Stimulated activated naive CD8-positive, alpha-beta T cell treated with anti-CD3 and anti-CD28 coated beads, Interleukin-15, Interleukin-2, amounts not matched to agents 100 ng/mL and 50 ng/mL, for 24 hours (primary cell): ENCODE data around the gene SSX2IP.
"Not testable (repeated sequence)": the region's sequence is repeated elsewhere in the genome, so short reads cannot be mapped to it uniquely, and the experiment has no call there.

Source experiments
- H3K27ac Mint-ChIP-seq: one replicate; pipeline ENCODE4 v1.8.0; 2021; ENCODE audit warnings: mild to moderate bottlenecking, mixed read lengths
- H3K27me3 Mint-ChIP-seq: one replicate; pipeline ENCODE4 v1.8.0; 2021; ENCODE audit warnings: mixed read lengths
- H3K36me3 Mint-ChIP-seq: one replicate; pipeline ENCODE4 v1.8.0; 2021; ENCODE audit warnings: low read depth, mixed read lengths
- H3K4me1 Mint-ChIP-seq: one replicate; pipeline ENCODE4 v1.8.0; 2021; ENCODE audit warnings: low read depth, mixed read lengths
- H3K4me3 Mint-ChIP-seq: one replicate; pipeline ENCODE4 v1.8.0; 2021; ENCODE audit warnings: mild to moderate bottlenecking, mixed read lengths
- H3K9me3 Mint-ChIP-seq: one replicate; pipeline ENCODE4 v1.8.0; 2021; ENCODE audit warnings: mixed read lengths

SSX2IP gene, protein sequence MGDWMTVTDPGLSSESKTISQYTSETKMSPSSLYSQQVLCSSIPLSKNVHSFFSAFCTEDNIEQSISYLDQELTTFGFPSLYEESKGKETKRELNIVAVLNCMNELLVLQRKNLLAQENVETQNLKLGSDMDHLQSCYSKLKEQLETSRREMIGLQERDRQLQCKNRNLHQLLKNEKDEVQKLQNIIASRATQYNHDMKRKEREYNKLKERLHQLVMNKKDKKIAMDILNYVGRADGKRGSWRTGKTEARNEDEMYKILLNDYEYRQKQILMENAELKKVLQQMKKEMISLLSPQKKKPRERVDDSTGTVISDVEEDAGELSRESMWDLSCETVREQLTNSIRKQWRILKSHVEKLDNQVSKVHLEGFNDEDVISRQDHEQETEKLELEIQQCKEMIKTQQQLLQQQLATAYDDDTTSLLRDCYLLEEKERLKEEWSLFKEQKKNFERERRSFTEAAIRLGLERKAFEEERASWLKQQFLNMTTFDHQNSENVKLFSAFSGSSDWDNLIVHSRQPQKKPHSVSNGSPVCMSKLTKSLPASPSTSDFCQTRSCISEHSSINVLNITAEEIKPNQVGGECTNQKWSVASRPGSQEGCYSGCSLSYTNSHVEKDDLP

DNA sequence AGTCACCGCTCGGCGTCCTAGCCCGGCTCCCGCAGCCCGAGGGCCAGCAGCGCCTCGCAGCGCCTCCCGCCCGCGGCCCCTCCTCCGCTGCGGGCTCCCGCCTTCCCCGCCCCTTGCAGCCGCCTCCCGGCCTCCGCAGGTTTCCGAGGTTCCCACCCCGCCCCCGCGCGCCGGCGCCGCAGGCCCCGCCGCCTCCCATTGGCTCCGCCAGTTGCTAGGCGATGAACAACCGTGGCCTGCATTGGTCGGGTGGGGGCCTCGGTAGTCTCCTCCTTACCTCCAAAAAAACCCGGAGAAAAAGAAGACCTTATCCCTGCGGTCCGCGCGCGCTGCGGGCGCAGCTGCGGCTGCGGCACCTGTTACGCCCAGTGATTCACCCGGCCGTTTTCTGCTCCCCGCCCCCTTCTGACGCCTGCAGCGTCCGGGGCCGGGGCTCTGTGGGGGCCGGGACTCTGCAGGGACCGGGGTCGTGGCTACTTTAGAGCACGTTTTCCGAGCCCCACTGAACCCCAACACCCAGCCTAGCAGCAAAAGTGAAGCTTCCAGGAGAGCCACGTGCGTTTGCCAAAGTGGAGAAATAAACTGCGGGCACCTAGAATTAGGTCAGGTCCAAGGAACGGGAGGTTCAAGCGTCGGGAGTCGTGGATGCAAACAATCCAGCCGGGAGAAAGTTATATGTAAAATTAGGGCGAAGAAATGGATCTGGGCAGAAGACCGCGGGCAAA lies at the start of gene SSX2IP:
SSX2IP (minus strand) TSS at position 65 of the 725 bp plus-strand sequence. CDS start 19,242 bp downstream, outside the sequence.
- H3K4me1 Mint-ChIP-seq: peaks cover 67% of the 10 kb centered on the region
- H3K9me3 Mint-ChIP-seq: no peaks in the 10 kb centered on the region
- H3K4me3 Mint-ChIP-seq: peak within 1 kb of the TSS; percentile 94
- peak within 1 kb of the TSS; percentile 92 for H3K27ac Mint-ChIP-seq
- H3K27me3 Mint-ChIP-seq: no peaks in the 10 kb centered on the region
- no peaks in the 10 kb centered on the region for H3K36me3 Mint-ChIP-seq

DNA sequence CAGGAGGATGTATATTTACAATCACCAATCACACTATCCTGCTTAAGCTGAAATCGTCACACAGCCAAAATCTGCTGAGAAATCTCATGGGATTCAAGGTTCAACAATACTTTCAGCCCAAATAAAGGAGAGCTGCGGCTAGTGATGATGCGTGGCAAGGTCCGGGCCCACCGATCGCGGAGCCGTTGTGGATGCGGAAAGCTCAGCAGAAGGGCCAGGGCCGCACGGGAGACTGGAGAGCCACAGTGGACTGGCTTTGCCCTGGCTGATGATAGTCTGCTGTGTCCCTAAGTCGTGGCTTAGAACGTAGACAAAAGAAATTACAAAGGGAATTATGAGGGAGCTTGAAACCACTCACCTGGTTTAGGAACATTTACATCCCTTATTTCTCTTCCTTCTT lies 48.0 kb upstream of the SSX2IP start:
- peaks cover 16% of the 10 kb centered on the region for H3K4me1 Mint-ChIP-seq
- no peaks in the 10 kb centered on the region for H3K36me3 Mint-ChIP-seq
- no peaks in the 10 kb centered on the region for H3K9me3 Mint-ChIP-seq
- no peak overlapping the region for H3K4me3 Mint-ChIP-seq
- H3K27me3 Mint-ChIP-seq: peaks cover 10% of the 10 kb centered on the region
- no peak overlapping the region for H3K27ac Mint-ChIP-seq

DNA sequence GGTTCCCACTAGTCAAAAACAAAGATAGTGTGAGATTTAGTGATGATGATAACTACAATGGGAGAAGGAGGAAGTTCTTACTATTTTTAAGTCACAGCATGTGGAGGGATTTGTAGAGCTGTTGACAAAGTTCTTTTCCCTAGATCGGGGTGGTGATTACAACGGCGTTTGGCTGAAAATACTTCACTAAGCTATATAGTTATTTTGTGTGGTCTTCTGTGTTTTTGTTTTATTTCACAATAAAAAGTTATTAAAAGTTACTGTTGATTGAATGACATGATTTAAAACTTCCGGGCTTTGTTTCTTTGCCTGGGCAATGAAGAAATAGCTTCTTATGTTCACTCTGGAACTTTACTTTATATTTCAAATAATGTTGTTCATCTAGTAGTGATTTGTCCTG lies 47.3 kb upstream of the SSX2IP start:
- Mint-ChIP-seq H3K9me3 (no peaks in the 10 kb centered on the region), H3K27me3 (peaks cover 10% of the 10 kb centered on the region), H3K4me3 (no peak overlapping the region), H3K4me1 (peaks cover 11% of the 10 kb centered on the region), H3K27ac (no peak overlapping the region), H3K36me3 (no peaks in the 10 kb centered on the region)

DNA sequence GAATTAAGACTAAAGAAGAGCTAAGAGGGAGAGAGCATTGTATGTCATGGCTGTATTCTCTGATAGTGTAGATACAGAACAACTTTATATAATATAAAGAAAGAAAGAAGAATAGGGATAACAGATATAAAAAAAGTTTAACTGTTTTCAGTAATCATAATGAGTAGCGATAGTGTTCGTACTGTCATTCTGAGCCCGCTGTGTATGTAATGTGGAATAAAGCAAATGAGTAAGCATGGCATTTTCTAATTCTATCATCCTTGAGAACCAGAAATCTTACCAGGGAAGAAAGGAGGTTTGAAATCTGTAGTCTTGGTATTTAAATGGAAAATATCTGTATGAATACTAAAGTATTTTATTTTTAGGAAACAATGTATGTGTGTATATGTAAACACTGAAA lies 46.7 kb upstream of the SSX2IP start:
- no peak overlapping the region for H3K4me3 Mint-ChIP-seq
- H3K4me1 Mint-ChIP-seq: peaks cover 5% of the 10 kb centered on the region
- H3K9me3 Mint-ChIP-seq: no peaks in the 10 kb centered on the region
- peaks cover 10% of the 10 kb centered on the region for H3K27me3 Mint-ChIP-seq
- no peak overlapping the region for H3K27ac Mint-ChIP-seq
- H3K36me3 Mint-ChIP-seq: no peaks in the 10 kb centered on the region

DNA sequence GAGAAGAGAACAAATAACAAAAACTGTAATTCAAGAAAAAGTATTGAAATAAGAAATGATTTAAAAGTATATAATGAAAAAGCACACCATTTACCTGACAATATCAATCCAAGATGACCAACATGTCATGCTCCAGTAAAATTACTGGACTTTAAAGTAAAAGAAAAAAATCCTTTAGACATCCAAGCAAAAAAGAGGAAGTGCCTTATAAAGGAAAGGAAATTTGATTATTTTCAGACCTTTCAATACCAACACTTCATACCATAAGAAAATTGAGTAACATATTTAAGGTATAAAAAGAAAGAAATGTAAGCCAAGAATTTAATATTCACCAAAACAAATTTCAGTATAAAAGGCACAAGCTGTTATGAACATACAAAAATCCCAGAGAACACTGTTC lies 46.2 kb upstream of the SSX2IP start:
- H3K4me1 Mint-ChIP-seq: peaks cover 2% of the 10 kb centered on the region
- no peak overlapping the region for H3K4me3 Mint-ChIP-seq
- H3K27ac Mint-ChIP-seq: no peak overlapping the region
- H3K9me3 Mint-ChIP-seq: no peaks in the 10 kb centered on the region
- H3K27me3 Mint-ChIP-seq: peaks cover 14% of the 10 kb centered on the region
- no peaks in the 10 kb centered on the region for H3K36me3 Mint-ChIP-seq

DNA sequence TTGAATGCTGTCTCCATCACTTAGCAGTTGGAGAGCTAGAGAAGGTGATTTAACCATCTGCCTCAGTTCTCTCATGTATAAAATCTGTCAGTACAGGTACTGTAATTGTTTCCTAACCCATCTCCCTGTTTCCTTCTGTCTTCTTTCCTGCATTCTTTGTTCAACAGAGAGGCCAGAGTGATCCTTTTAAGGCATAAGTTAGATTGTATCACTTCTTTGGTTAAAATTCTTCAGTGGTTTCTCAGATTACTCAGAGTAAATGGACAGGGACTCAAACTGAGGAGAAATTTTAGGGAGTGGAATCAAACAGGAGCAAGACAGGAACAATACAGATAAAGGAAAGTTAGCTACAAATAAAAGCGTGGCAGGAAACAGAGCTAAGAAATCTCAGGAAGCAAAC lies 45.2 kb upstream of the SSX2IP start:
- Mint-ChIP-seq H3K4me1 (no peaks in the 10 kb centered on the region), H3K27ac (no peak overlapping the region), H3K36me3 (no peaks in the 10 kb centered on the region), H3K9me3 (no peaks in the 10 kb centered on the region), H3K4me3 (no peak overlapping the region), H3K27me3 (peaks cover 23% of the 10 kb centered on the region)

DNA sequence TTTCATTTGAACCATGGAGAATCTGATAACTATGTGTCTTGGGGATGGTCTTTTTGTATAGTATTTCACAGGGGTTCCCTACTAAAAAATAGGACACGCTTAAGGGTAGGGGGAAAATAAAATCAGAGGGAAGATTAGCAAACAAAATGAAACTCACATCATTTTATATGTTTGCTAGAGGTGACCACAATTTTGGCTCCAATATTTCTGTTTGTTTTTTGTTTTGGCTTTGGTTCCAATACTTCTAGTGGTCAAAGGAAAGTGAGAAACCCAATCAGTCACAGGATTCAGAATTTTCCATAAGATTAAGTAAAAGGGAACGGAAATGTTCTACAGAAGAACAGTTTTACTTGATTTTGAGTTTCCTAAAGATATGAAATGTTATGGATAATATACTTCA lies 42.3 kb upstream of the SSX2IP start:
- Mint-ChIP-seq H3K9me3 (no peaks in the 10 kb centered on the region), H3K4me1 (no peaks in the 10 kb centered on the region), H3K27me3 (peaks cover 35% of the 10 kb centered on the region), H3K27ac (no peak overlapping the region), H3K4me3 (no peak overlapping the region), H3K36me3 (no peaks in the 10 kb centered on the region)

DNA sequence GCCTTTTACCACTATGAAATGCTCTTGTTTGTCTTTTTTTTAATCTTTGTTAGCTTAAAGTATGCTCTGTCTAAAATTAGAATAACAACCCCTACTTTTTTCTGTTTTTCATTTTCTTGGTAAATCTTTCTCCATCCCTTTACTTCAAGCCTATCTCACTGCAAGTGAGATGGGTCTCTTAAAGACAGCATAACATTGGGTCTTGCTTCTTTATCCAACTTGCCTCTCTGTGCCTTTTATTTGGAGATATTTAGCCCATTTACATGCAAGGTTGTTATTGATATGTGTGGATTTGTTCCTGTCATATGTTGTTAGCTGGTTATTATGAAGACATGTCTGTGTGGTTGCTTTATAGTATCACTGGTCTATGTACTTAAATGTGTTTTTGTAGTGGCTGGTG lies 41.3 kb upstream of the SSX2IP start:
- H3K36me3 Mint-ChIP-seq: no peaks in the 10 kb centered on the region
- no peaks in the 10 kb centered on the region for H3K4me1 Mint-ChIP-seq
- H3K27ac Mint-ChIP-seq: no peak overlapping the region
- no peaks in the 10 kb centered on the region for H3K9me3 Mint-ChIP-seq
- H3K27me3 Mint-ChIP-seq: peaks cover 35% of the 10 kb centered on the region
- no peak overlapping the region for H3K4me3 Mint-ChIP-seq

DNA sequence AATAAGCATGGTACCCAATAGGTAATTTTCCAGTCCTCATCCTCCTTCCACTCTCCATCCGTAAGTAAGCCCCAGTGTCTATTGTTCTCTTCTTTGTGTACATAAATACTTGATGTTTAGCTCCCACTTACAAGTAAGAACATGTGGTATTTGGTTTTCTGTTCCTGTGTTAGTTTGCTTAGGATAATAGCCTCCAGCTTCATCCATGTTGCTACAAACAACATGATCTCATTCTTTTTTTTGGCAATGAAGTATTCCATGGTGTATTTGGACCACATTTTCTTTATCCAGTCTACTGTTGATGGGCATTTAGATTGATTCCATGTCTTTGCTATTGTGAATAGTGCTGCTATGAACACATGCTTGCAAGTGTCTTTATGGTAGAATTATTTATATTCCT lies 37.5 kb upstream of the SSX2IP start:
- not testable (repeated sequence) for H3K9me3 Mint-ChIP-seq, H3K4me1 Mint-ChIP-seq

DNA sequence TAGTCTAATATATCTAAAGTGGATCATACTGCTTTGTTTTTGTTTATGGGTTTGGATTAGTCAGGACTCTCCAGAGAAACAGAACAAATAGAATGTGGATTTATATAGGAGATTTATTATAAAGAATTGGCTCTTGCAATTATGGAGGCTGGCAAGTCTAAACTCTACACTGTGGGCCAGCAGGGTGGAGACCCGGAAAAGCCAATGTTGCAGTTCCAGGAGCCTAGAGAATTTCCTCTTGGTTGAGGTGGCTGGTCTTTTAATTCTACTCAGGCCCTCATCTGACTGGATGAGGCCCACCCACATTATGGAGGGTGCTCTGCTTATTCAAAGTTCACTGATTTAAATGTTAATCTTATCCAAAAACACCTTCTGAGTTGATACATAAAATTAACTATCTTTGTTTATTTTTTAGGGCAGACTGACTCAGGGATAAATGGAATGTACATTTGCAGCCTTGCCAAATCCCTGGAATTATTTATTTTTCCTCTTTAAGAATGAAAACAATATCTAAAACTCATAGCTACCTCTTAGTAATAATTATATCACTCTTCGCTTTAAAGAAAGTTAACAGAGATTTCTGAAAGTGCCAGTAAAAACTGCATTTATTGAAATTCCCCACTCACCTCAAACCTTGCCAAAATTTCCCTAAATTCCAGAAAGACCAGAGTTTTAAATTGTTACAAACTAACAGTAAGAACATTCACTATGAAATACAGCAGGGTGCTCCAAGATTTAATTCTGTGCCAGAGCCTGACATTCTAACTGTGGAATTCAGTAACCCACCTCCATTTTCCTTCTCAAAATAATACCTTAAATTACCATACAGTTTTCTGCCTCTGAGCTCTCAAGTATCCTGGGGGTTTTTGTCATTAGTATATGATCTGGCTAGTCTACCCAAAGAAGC lies 36.6 kb upstream of the SSX2IP start:
- Mint-ChIP-seq H3K9me3 (no peaks in the 10 kb centered on the region), H3K4me1 (peaks cover 6% of the 10 kb centered on the region), H3K36me3 (no peaks in the 10 kb centered on the region), H3K27me3 (peaks cover 32% of the 10 kb centered on the region), H3K27ac (no peak overlapping the region), H3K4me3 (no peak overlapping the region)

More for the DNA sequence above, 37.5 kb upstream of the SSX2IP start:
- H3K4me3 Mint-ChIP-seq, H3K27ac Mint-ChIP-seq, H3K36me3 Mint-ChIP-seq: not testable (repeated sequence)
- peaks cover 32% of the 10 kb centered on the region for H3K27me3 Mint-ChIP-seq

DNA sequence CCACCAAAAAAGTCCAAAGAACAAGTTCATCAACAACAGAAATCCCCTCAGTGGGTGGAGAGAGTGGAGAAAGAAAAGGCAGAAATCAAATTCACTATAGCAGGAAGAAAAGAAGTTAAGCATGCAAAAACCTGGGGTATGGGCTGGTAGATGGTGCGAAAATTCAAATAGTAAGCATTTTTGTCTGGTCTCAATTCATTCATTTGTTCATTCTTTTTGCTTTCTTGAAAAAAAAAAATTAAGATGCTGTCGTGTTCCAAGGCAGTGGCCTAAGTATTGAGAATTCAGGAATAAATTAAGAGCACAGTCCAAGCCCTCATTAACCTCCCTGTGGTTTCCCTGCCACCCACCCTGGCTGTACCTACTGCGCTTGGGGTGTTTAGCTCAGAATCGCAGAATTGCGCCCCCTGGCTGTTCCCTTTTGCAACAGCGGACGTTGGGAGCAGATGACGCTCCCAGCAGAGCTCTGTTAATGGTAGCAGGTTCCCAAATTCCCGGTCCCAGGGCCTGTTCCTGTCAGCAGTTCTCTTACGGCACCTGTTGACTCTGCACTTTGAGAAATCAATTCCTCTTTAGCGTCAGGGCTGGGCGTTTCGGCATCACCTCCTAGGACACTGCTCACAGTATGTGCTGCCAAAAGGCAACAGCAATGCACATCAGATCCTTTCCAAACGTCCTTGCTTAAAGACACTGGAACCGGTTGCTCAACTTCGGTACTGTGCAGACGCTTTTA lies 34.0 kb upstream of the SSX2IP start:
- Mint-ChIP-seq H3K9me3 (no peaks in the 10 kb centered on the region), H3K36me3 (no peaks in the 10 kb centered on the region), H3K27ac (no peak overlapping the region), H3K27me3 (peaks cover 14% of the 10 kb centered on the region), H3K4me3 (no peak overlapping the region), H3K4me1 (peaks cover 15% of the 10 kb centered on the region)

DNA sequence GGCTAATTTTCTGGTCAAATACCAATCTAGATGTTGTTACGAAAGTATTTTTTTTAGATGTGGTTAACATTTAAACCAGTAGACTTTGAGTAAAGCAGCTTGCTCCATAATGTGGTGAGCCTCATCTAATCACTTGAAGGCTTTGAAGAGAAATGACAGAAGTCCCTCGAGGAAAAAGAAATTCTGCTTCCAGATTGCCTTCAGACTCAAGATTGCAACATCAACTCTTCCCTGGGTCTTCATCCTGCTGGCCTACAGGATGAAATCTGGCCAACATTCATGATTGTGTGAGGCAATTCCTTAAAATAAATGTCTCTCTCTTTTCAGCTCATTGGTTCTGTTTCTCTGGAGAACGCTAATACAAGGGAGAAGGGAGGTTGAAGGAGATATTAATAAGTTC lies 32.5 kb upstream of the SSX2IP start:
- no peak overlapping the region for H3K4me3 Mint-ChIP-seq
- no peaks in the 10 kb centered on the region for H3K9me3 Mint-ChIP-seq
- no peak overlapping the region for H3K27ac Mint-ChIP-seq
- peaks cover 15% of the 10 kb centered on the region for H3K4me1 Mint-ChIP-seq
- H3K36me3 Mint-ChIP-seq: no peaks in the 10 kb centered on the region
- peaks cover 8% of the 10 kb centered on the region for H3K27me3 Mint-ChIP-seq

DNA sequence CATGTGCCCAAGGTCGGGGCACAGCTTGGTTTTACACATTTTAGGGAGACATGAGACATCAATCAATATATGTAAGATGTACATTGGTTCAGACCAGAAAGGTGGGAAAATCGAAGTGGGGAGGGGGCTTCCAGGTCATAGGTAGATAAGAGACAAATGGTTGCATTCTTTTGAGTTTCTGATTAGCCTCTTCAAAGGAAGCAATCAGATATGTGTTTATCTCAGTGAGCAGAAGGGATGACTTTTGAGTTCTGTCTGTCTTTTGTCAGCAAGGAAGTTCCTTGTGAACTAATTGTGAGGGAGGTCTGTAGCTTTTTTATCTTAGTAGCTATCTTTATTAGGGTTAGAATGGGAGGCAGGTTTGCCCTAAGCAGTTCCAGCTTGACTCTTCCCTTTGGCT lies 31.6 kb upstream of the SSX2IP start:
- not testable (repeated sequence) for H3K4me3 Mint-ChIP-seq, H3K27ac Mint-ChIP-seq, H3K36me3 Mint-ChIP-seq, H3K27me3 Mint-ChIP-seq, H3K9me3 Mint-ChIP-seq
- peaks cover 15% of the 10 kb centered on the region for H3K4me1 Mint-ChIP-seq

DNA sequence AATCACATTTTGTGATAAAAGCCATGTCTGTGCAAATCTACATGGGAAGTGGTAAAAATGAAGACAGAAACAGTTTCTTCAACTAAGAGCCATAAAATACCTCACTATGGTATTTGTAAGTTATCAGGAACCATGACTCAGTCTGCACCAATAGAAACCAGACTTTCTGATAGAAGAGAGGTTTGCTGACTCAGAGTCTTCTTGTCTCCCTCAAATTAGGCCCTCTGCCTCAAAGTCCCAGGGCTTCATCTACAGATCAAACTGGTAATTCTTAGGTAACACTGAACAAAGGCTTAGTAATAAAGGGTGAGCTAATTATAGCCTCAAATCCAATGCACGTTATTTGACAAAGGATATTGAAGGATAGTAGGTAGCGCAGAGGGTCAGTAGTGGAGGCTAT lies 30.9 kb upstream of the SSX2IP start:
- H3K4me3 Mint-ChIP-seq: no peak overlapping the region
- no peaks in the 10 kb centered on the region for H3K9me3 Mint-ChIP-seq
- H3K36me3 Mint-ChIP-seq: no peaks in the 10 kb centered on the region
- peaks cover 15% of the 10 kb centered on the region for H3K4me1 Mint-ChIP-seq
- no peak overlapping the region for H3K27ac Mint-ChIP-seq
- H3K27me3 Mint-ChIP-seq: peaks cover 8% of the 10 kb centered on the region
